Activated CD8-positive, alpha-beta memory T cell treated with anti-CD3 and anti-CD28 coated beads for 24 hours (primary cell): Measurements from ENCODE around the gene MAGEB17.

Experiments
- DNase-seq: peaks from one replicate; pipeline ENCODE4 v3.0.0-alpha.2; 2020

The MAGEB17 gene

DNA sequence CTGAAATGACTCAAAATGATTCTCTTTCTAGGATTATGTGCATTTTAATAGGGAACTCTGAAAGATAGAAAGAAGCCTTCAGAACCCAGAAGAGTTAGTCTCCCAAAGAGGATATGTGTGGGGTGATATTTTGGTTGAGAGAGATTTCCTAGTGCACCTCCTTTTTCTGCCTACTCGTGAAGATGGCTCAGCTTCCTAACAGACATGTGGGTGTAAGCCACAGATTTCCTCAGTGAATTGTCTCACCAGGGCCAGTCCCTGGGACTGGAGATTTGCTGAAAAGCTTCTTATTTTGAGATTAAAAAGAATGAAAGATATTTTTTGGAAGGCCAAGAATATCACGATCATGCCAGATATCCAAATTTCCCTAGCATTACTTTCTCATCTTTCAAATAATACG lies 42.8 kb downstream of the MAGEB17 start:
- DNase-seq = no peak

DNA sequence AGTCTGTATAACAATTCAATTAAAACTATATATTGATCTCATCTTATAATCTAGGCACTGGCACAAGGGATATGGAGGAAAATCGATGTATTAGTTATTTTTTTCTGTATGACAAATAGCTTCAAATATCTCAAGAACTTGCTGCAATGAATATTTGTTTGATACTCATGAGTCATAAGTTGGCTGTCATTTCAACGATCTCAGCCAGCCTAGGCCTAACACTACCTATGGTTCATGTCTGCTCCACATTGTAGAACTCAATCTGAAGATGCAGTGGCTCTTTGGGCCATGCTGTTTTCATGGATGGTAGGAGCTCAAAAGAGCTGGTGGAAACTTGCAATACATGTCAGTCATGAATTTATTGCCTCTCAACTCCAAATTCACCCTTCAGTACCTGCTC lies 44.7 kb downstream of the MAGEB17 start:
- DNase-seq = no peak

GRCh38 chrX:16212436-16212835 lies 45.2 kb downstream of the MAGEB17 start:
- no peak for DNase-seq

DNA sequence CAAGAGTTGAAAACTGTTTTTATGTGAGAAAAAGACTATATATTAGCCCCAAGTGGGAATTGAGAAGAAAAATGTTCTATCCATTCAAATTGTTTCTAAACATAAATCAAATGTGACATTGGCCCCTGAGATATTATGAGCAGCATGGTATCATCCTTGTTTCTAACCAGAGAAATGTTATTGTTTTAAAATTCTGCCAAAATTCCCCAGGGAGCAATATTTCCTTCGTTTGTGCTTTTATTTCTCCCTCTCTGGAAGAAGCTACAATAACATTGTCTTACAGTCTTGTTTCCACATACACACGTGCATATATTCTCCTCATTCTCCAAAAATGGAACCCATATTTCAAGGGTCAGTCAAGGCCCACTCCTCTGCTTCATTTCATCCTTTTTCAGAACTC lies 46.7 kb downstream of the MAGEB17 start:
- DNase-seq = no peak

DNA sequence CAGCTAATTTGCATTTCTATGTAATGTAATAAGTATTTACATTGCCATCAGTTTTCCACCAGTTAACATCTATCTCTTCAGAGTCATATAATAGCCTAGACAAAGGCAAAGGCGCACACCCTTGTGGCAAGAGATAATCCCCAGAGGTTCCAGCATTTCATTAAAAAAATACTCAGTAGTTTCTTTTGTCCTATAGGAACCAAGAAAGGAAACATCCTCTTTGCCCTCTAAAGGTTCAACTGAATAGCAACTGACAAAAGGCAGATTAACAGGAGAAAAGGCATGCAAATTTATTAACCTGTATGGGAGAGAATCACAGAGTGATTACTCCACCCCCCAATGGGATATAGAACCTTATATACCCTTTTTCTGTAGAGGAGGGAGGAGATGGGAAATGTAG lies 48.4 kb downstream of the MAGEB17 start:
- no peak for DNase-seq
